SKM-1 (cell line): ENCODE data around the gene POFUT1.
"Not testable (repeated sequence)": the region's sequence is repeated elsewhere in the genome, so short reads cannot be mapped to it uniquely, and the experiment has no call there.

ENCODE experiments used
- DNase-seq: peaks from one replicate; lab custom pipeline; 2025; ENCODE audit not compliant: unreplicated experiment; lab: John Stamatoyannopoulos, UW

POFUT1 gene

DNA sequence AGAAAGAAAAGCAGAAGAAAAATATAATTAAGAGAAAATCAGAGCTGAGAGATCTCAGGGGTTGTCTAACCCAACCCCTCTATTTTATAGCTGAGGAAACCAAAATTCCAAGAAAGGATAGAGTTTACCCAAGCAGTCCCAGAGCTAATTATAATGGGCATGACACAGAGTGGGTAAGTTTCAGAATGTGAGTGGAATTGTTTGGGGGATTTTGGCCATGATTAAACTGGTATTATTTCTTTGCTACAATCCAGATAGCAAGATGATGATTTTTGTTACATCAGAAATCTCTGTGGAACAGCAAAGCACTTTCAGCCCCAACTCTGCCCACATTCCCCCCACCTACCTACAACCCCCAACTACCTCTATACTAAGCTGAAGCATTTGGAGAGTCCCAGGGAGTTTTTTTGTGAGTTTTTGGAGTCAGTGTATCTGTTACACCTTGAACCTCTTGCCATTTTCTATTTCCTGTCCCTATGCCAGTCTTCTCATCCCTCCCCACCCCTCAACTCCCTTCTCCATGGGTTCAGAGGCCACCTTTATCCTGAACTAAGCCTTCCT, 24.7 kb downstream of the POFUT1 start:
- DNase-seq = no peak

- DNase-seq = no peak
Observed at GRCh38 chr20:32233286-32233685, 25.6 kb downstream of the POFUT1 start.

DNA sequence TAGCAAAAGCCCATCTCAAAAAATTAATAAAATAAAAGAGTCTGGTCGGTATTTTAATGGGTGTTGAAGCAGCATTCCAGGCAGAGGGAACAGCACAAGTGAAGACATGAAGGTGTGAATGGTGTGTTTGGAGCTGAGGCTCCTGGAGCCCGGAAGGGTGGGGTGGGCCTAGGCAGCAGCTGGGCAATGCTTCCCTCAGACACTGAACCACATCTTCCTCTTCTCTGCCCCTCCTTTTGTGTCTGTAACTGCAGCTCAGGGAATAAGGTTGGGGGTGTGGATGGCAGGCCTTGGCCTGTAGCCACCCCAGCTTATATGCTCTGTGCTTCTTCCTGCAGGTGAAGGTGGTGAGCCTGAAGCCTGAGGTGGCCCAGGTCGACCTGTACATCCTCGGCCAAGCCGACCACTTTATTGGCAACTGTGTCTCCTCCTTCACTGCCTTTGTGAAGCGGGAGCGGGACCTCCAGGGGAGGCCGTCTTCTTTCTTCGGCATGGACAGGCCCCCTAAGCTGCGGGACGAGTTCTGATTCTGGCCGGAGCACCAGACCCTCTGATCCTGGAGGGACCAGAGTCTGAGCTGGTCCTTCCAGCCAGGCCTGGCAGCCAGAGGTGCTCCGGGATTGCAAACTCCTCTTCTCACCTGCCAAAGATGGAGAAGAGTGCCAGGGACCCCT, 26.6 kb downstream of the POFUT1 start:
- peak; percentile 67 for DNase-seq

- no peak for DNase-seq
Observed at GRCh38 chr20:32235331-32236047, 27.8 kb downstream of the POFUT1 start.

- DNase-seq = no peak
Observed at GRCh38 chr20:32236048-32236533, 28.4 kb downstream of the POFUT1 start.

- no peak for DNase-seq
Observed at GRCh38 chr20:32236819-32237218, 29.1 kb downstream of the POFUT1 start.

- no peak for DNase-seq
Observed at GRCh38 chr20:32237419-32237818, 29.7 kb downstream of the POFUT1 start.

DNA sequence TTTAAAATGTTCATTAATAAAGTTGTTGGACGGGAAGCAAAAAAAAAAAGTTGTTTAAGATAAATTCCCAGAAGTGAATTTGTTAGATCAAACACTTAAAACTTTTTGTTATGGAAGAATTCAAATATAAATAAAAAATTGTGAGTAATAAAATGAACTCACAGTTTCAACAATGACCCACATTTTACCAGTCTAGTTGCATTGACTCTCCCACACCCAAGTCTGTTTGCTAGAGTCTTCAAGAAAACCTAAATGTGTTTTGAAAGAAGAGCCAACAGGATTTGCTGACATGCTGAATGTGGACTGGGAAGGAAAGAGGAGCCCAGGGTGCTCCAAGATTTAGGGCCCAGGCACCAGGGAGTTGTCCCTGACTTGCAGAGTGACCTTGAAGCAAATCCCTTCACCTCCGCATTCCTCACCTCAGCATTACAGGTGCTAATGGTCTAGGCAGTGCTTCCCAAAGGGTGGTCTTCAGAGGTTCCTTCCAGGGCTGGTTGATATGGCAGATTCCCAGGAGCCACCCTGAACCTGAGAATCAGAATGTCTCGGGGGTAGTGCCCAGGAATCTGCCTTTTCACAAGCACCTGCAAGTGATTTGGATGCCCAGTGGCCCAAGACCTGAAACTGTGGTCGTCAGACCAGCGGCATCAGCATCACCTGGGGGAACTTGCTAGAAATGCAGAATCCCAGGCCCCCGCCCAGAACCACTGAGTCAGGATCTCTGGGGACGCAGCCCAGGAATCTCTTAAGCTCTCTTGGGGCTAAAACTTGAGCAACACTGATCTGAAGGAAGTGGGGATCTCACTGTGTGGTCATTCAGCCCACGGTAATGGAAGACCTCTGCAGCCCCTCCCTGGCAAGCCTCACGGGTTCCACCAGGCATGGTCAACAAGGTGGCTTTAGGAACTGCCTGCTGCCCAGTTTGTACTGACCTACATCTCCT, 31.1 kb downstream of the POFUT1 start:
- DNase-seq = no peak

DNA sequence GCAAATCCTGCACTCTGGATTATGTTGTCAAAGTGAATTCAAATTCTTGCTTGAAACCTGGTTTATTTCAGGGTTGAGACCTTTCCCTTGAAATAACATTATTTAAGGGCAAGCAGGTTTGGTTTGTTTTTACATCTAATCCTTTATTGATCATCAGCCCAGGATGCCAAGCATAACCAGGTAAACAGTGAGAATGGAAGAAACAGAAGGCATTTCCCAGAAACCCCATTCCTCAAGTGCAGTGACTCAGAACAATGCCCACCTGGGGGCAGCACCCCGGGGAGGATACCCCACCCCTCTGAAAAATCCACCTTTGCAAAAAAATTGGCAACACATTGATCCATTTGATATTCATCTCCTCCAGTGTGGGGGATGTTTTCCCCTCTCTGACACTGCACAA, 32.5 kb downstream of the POFUT1 start:
- no peak for DNase-seq

DNA sequence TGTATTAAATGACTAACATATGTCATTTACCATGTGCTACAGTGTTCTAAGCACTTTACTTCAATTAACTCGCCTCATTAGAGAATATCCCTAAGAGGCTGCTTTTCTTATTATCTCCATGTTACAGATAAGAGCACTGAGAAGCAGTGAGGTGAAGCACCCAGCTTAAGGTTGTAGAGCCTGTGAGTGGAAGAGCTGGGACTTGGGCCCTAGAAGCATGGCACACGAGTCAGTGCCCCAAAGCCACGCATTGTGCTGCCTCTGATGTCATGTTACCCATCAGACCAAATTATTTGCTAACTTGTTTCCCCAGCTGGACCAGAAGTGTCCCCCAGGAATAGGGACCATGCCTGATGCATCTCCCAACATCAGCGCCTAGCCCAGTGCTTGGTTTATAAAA, 34.1 kb downstream of the POFUT1 start:
- DNase-seq = no peak

DNA sequence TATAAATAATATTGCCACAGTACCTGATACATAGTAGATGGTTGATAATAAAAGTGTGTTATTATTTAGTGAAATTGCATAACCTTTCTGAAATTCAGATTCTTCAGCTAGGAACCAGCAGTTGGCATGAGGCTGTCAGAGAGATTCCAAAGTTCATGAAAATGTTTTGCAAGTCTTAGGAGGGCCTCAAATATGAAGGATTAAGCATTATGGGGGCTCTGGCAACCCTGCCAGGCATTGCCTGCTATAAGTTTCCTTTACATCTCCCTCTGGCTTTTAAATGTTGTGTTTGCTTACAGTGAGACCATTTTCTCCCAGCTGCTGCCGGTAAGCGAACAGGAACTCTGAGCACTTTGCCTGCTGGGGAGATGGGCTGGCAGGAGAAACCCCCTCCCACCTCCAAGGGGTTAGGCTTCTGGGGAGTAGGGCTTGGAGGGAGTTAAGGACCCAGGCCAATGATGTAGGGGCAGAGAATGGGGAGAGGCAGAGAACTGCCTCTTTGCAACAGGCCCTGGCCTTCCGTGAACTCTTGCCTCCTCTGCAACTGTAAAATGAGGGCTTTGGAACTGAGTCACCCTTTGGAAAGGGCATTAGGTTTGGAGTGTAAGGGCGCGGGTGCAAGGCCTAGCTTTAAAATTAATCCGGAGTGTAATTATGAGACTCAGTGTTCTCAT, 36.6 kb downstream of the POFUT1 start:
- no peak for DNase-seq

DNA sequence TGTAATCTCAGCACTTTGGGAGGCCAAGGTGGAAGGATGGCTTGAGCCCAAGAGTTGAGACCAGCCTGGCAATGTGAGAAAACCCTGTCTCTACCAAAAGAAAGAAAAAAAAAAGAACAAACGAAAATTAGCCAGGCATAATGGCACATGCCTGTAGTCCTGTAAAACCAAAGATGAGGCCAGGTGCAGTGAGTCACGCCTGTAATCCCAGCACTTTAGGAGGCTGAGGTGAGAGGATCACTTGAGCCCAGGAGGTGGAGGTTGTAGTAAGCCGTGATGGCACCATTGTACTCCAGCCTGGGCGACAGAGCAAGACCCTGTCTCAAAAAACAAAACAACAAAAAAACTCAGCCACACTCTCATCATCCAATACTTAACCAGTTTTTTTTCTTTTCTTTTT, 37.3 kb downstream of the POFUT1 start:
- DNase-seq = no peak

DNA sequence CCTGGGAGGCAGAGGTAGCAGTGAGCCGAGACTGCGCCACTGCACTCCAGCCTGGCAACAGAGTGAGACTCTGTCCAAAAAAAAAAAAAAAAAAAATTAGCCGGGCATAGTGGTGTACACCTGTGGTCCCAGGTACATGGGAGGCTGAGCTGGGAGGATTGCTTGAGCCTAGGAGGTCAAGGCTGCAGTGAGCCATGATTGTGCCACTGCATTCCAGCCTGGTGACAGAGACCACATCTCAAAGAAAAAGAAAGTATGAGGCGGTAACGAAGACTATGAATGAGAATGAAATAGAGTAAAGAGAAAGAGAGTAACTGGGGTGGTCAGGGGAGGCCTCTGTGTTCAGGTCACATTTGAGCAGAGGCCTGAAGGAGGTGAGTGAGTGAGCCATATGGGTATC, 38.5 kb downstream of the POFUT1 start:
- not testable (repeated sequence) for DNase-seq

DNA sequence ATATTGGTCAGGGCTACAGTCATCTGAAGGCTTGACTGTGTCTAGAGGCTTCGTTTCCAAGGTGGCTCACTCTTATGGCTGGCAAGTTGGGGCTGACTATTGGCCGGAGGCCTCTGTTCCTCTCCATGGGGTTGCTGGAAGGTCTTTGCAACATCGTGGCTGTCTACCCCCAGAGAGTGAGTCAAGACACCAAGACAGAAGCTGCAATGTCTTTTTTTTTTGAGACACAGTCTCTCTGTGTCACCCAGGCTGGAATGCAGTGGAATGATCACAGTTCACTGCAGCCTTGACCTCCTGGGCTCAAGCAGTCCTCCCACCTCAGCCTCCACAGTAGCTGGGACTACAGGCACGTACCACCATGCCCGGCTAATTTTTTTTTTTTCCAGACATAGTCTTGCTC, 40.4 kb downstream of the POFUT1 start:
- no peak for DNase-seq

GRCh38 chr20:32249030-32249738, 41.5 kb downstream of the POFUT1 start:
- DNase-seq = peak; percentile 76

GRCh38 chr20:32251470-32251869, 43.8 kb downstream of the POFUT1 start:
- no peak for DNase-seq

GRCh38 chr20:32252189-32252588, 44.5 kb downstream of the POFUT1 start:
- no peak for DNase-seq

DNA sequence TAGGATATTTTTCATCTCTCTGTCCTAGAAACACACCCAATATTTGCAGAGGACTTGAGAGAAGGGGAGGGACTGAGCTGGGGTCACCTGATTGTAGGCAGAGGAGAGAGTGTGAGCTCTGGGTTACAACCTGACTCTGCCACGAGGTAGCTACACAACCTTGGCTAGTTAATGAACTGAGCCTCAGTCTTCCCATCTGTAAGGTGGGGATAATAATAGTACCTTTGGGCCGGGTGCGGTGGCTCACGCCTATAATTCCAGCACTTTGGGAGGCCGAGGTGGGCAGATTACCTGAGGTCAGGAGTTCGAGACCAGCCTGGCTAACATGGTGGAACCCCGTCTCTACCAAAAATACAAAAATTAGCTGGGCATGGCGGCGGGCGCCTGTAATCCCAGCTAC, 53.3 kb downstream of the POFUT1 start:
- not testable (repeated sequence) for DNase-seq

- DNase-seq = no peak
Observed at GRCh38 chr20:32261644-32262043, 54.0 kb downstream of the POFUT1 start.

DNA sequence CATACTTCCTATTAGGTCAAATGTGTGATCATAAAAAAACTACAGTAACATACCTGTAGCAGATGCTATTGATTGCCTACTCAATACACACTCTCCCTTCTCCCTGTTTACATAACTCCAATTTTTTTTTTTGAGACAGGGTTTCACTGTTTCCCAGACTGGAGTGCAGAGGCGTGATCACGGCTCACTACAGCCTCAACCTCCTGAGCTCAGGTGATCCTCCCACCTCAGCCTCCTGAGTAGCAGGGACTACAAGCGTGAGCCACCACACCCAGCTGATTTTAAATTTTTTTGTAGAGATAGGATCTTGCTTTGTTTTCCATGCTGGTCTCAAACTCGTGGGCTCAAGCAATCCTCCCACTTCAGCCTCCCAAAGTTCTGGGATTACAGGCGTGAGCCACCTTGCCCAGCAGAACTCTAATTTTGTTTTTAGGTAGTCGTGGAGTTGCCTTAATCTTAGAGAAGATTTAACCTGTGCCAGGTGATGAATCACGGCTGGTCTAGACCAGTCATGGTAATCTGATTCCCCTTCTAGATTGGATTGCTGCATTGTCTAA, 55.8 kb downstream of the POFUT1 start:
- no peak for DNase-seq
